GM08714 (cell line): ENCODE results near the gene ZFHX3.

Experiments
- H3K4me3 ChIP-seq: fragments of 200-500 bp; sonication (Bioruptor generic); 2 replicates; pipeline ENCODE4 v1.5.1; 2014; ENCODE audit warnings: mild to moderate bottlenecking, low read length, inconsistent platforms
- ZNF274 ChIP-seq: IDR thresholded peaks from 2 replicates; pipeline ENCODE4 v1.6.1; 2012; ENCODE audit warnings: mild to moderate bottlenecking, low read depth, low read length

ZFHX3 gene

GRCh38 chr16:72924927-72925630 lies 122.8 kb downstream of the ZFHX3 start:
- no peak overlapping the region for H3K4me3 ChIP-seq
- TF ChIP-seq ZNF274, result no peak

GRCh38 chr16:72924537-72924926 lies 123.4 kb downstream of the ZFHX3 start:
- no peak for TF ChIP-seq ZNF274

GRCh38 chr16:72923757-72924156 lies 124.2 kb downstream of the ZFHX3 start:
- H3K4me3 ChIP-seq, result no peak overlapping the region
- TF ChIP-seq ZNF274, result no peak

More at GRCh38 chr16:72924537-72924926, 123.4 kb downstream of the ZFHX3 start:
- H3K4me3 ChIP-seq, result no peak overlapping the region

GRCh38 chr16:72922714-72923113 lies 125.2 kb downstream of the ZFHX3 start:
- no peak overlapping the region for H3K4me3 ChIP-seq
- no peak for TF ChIP-seq ZNF274

- no peak for TF ChIP-seq ZNF274
- H3K4me3 ChIP-seq, result no peak overlapping the region
These were observed 126.3 kb downstream of the ZFHX3 start for GRCh38 chr16:72921620-72922019.

GRCh38 chr16:72921106-72921505 lies 126.8 kb downstream of the ZFHX3 start:
- no peak for TF ChIP-seq ZNF274

GRCh38 chr16:72917051-72917450 lies 130.9 kb downstream of the ZFHX3 start:
- no peak for TF ChIP-seq ZNF274
- no peak overlapping the region for H3K4me3 ChIP-seq

More at GRCh38 chr16:72921106-72921505, 126.8 kb downstream of the ZFHX3 start:
- no peak overlapping the region for H3K4me3 ChIP-seq

GRCh38 chr16:72915331-72915730 lies 132.6 kb downstream of the ZFHX3 start:
- no peak for TF ChIP-seq ZNF274
- no peak overlapping the region for H3K4me3 ChIP-seq

GRCh38 chr16:72913551-72913950 lies 134.4 kb downstream of the ZFHX3 start:
- H3K4me3 ChIP-seq, result no peak overlapping the region
- TF ChIP-seq ZNF274, result no peak

GRCh38 chr16:72911971-72912370 lies 136.0 kb downstream of the ZFHX3 start:
- no peak for TF ChIP-seq ZNF274
- no peak overlapping the region for H3K4me3 ChIP-seq

GRCh38 chr16:72910875-72911274 lies 137.1 kb downstream of the ZFHX3 start:
- no peak for TF ChIP-seq ZNF274
- H3K4me3 ChIP-seq, result no peak overlapping the region

GRCh38 chr16:72910381-72910780 lies 137.5 kb downstream of the ZFHX3 start:
- no peak for TF ChIP-seq ZNF274
- H3K4me3 ChIP-seq, result no peak overlapping the region

- TF ChIP-seq ZNF274, result no peak
- H3K4me3 ChIP-seq, result no peak overlapping the region
These were observed 138.7 kb downstream of the ZFHX3 start for GRCh38 chr16:72909196-72909595.

GRCh38 chr16:72908362-72909167 lies 139.4 kb downstream of the ZFHX3 start:
- no peak for TF ChIP-seq ZNF274
- H3K4me3 ChIP-seq, result no peak overlapping the region

GRCh38 chr16:72905581-72905980 lies 142.3 kb downstream of the ZFHX3 start:
- no peak for TF ChIP-seq ZNF274

More at GRCh38 chr16:72905581-72905980, 142.3 kb downstream of the ZFHX3 start:
- no peak overlapping the region for H3K4me3 ChIP-seq
